GM21619 (cell line): ENCODE measurements around the gene USP20.

Experiments
- ATAC-seq: cut with Tn5 transposase; IDR thresholded peaks from one replicate; pipeline ENCODE4 v1.9.1; 2021; ENCODE audit not compliant: unreplicated experiment

Gene USP20

DNA sequence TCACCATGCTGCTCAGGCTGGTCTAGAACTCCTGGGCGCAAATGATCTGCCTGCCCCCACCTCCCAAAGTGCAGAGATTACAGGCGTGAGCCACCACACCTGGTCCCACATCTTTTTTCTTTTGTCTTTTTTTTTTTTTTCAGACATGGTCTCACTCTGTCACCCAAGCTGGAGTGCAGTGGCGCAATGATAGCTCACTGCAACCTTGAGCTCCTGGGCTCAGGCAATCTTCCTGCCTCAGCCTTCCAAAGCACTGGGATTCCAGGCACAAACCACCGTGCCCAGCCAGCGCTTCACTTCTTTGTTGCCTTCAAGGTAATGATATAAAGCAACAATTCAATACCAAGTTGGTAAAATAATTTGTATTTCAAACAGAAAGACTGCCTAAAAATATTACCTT, 78.8 kb downstream of the USP20 start:
- no peak for ATAC-seq

DNA sequence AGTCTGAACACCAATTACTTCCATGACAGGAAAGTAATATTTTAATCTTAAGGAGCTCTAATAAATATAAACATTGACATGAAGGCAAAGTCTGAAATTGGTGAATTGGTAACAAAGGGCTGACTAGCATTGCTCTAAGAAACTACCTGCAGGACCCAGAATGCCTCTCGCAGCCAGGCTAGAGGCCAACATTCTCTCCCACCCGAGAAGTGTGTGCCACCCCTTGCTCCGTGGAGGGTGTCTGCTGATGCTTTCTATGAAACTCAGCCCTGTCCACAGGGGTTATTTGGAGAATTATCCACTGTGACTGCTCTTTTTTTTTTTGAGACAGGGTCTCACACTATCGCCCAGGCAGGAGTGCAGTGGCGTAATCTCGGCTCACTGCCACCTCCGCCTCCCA, 81.4 kb downstream of the USP20 start:
- ATAC-seq = no peak

DNA sequence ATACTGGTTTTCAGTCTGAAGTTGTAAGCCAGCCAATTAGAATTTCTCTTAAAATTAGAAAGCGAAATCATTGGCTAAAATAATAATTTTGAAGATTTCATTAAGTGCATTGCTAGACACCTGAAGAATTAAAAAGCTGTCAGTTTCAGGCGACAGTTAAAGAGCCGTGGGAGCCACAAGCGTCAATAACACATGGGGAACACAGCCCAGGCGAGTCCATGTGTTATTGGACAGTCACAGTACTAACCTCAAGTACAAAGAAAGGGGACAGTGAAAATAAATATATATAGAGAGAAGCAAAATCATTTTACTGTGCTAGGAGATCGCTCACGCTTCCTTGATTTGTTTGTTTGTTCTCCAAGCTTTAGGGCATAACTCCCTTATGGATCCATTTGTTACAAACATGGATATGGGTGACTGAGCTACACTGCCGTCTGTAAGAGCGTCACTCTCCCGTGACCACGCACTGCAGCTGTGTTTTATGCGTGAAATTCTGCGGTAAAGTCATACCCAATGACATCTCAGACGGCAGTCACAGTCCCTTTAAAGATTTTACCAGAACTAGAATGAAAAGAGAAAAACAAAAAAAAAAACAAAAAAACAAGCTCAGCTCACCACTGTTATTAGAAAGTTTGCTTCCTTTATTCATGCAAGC, 83.2 kb downstream of the USP20 start:
- ATAC-seq = no peak

DNA sequence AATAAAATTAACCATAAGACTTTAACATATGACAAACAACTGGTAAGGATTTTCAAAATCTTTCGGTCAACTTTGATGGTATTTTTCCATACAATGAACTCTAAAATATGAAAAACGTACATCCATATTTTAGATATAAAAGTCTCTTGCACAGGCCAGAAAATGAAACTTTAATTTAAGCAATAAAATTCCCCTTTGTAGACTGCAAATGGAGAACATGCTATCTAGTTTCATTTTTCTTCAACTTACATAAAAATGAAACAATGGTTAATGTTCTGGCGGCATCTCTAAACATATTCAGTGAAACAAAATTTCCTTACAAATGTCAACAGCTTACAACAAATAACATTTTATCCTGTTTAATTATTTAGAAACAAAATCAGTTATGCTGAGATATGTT, 84.0 kb downstream of the USP20 start:
- ATAC-seq = no peak

DNA sequence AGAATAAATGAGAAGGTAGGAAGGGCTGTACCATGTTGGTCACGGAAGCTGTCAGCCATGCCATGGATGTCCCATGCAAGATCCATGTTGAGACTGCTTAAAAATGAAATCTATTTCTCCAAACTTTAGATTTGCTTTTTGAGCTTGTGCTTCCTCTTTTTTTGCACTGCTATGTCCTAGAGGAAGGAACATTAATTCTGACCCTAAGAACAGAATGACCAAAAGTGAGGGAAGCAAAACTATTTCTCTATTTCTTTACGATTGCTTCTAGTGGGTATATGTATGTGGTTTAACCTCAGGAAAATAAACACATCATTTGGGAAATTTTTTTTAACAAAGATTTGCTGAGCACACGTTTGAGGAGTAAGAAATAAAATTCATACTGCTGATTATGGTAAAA, 84.6 kb downstream of the USP20 start:
- no peak for ATAC-seq

DNA sequence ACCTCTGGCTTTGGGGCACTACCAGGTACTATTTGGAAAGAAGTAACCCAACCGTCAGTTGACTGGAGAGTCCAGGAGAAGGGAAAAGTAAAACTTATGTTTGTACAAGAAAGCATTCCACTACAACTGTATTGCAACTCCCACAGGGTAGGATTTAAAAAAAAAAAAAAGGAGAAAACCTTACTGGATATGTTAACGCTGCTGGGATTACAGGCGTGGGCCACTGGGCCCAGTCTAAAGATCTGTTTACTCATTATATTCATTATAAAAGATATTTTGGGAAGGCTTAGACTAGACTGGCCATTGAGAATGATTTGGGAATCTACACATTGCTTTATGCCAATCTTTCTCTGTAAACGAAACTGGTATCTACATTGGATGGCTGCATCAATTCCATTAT, 86.6 kb downstream of the USP20 start:
- ATAC-seq = no peak

DNA sequence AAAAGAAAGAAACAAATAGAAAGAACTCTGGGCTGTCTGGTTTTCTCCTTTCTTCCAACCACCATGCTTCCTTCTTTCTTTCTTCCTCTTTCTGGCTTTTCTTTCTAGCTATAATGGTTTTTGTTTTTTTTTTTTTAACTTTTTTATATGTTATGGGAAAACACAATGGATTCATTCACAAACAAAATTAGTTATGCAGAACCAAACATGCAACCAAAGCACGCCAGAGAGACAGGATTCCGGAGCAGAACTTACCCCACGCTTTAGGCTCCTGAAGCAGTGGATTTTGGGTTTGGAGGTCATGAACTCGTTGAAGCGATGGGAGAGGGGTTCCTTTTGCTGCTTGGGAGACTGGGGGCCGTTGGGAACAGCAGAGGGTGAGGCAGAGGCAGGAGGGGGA, 88.3 kb downstream of the USP20 start:
- ATAC-seq = no peak

DNA sequence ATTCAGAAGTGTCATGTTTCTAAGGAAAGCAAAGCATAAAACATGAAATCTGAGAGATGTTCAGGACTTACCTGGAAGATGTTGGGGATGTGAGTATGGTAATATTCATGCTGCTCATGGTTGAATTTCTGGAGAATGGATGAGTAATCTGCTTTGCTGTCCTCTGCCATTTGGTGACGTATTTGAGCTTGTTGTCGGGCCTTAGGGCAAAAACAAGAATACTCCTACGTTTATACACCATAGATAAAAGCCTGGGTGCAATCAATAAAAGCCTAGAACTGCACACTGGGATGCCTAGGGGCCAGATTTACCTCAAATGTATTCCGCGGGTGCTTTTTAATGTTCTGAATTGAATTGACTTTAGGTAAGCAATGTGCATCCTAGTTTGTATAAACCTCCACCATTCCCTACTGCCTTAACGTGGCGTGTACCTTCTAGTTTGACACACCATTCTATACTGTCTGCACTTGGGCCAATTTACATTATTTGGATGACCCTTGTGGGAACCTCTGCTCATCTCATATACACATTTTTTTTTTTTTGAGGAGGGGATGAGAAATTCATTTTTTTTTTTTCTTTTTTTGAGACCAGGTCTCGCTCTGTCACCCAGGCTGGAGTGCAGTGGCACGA, 94.4 kb downstream of the USP20 start:
- no peak for ATAC-seq

DNA sequence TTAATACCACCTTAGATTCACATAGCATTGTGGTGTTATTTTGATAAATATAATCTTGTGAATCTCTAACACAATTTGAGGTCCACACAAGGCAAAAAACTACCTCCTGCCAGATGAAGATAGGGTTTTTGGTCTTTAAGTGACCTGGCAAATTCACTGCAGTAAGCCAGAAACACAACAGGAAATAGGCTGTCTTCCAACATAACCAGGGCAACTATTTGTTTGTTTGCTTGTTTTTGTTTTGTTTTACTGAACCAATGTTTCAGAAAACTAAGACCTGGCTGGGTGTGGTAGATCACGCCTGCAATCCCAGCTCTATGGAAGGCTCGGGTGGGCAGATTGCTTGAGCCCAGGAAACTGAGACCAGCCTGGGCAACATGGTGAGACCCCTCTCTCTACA, 95.5 kb downstream of the USP20 start:
- ATAC-seq = no peak
